HG03280 (cell line): Measurements from ENCODE around the gene LRRFIP2.
"Not testable (repeated sequence)": the region's sequence is repeated elsewhere in the genome, so short reads cannot be mapped to it uniquely, and the experiment has no call there.

Source experiments
- ATAC-seq: cut with Tn5 transposase; IDR thresholded peaks from one replicate; pipeline ENCODE4 v1.9.1; 2021; ENCODE audit warnings: mild to moderate bottlenecking, moderate library complexity; ENCODE audit not compliant: unreplicated experiment

The LRRFIP2 gene

GRCh38 chr3:37074178-37074577, 100.2 kb downstream of the LRRFIP2 start:
- ATAC-seq = no peak

GRCh38 chr3:37072892-37073291, 101.5 kb downstream of the LRRFIP2 start:
- ATAC-seq = no peak

- ATAC-seq = no peak
These were observed 102.5 kb downstream of the LRRFIP2 start for GRCh38 chr3:37071921-37072320.

- ATAC-seq = no peak
These were observed 106.4 kb downstream of the LRRFIP2 start for GRCh38 chr3:37068031-37068430.

GRCh38 chr3:37067577-37067976, 106.8 kb downstream of the LRRFIP2 start:
- no peak for ATAC-seq

- no peak for ATAC-seq
These were observed 109.6 kb downstream of the LRRFIP2 start for GRCh38 chr3:37064747-37065146.

GRCh38 chr3:37058117-37058516, 116.3 kb downstream of the LRRFIP2 start:
- no peak for ATAC-seq

GRCh38 chr3:37056826-37057225, 117.6 kb downstream of the LRRFIP2 start:
- ATAC-seq = no peak

GRCh38 chr3:37055077-37055476, 119.3 kb downstream of the LRRFIP2 start:
- ATAC-seq = not testable (repeated sequence)

- ATAC-seq = peak; percentile 84
These were observed 120.0 kb downstream of the LRRFIP2 start for GRCh38 chr3:37054370-37054769.

- ATAC-seq = no peak
These were observed 120.6 kb downstream of the LRRFIP2 start for GRCh38 chr3:37053753-37054152.

GRCh38 chr3:37053337-37053736, 121.0 kb downstream of the LRRFIP2 start:
- ATAC-seq = no peak

- no peak for ATAC-seq
These were observed 121.5 kb downstream of the LRRFIP2 start for GRCh38 chr3:37052860-37053259.

- ATAC-seq = no peak
These were observed 124.1 kb downstream of the LRRFIP2 start for GRCh38 chr3:37050282-37050681.

- ATAC-seq = not testable (repeated sequence)
These were observed 131.7 kb downstream of the LRRFIP2 start for GRCh38 chr3:37042712-37043111.

- no peak for ATAC-seq
These were observed 132.7 kb downstream of the LRRFIP2 start for GRCh38 chr3:37041546-37042195.

GRCh38 chr3:37040231-37040630, 134.2 kb downstream of the LRRFIP2 start:
- no peak for ATAC-seq

- ATAC-seq = no peak
These were observed 135.1 kb downstream of the LRRFIP2 start for GRCh38 chr3:37039161-37039846.

- ATAC-seq = no peak
These were observed 137.0 kb downstream of the LRRFIP2 start for GRCh38 chr3:37037352-37037751.

GRCh38 chr3:37032961-37033360, 141.4 kb downstream of the LRRFIP2 start:
- ATAC-seq = no peak

GRCh38 chr3:37031096-37031682, 143.2 kb downstream of the LRRFIP2 start:
- ATAC-seq = no peak

GRCh38 chr3:37030588-37030987, 143.8 kb downstream of the LRRFIP2 start:
- no peak for ATAC-seq
